ENCODE measurements around the gene ITLN2. TPM values are rescaled to one million over a fixed set of nuclear protein-coding genes. Genes with fewer than 3 reads are reported as not detected.
A peak's percentile ranks its signal among the peaks of the same experiment; 100 is the strongest.

Gene ITLN2
- total and polyA plus RNA-seq, 2 experiments from 2014 or later = 1.3 to 1.7 TPM

- WGBS (ENCODE audit: low lambda C conversion rate, missing lambda C conversion rate) = 35% methylated on average over 2 of the region's 2 CpGs
- peak overlapping the region; percentile 89 for H3K27ac ChIP-seq
- H3K27me3 ChIP-seq = no peaks in the 10 kb centered on the region
- H2AFZ ChIP-seq = peak overlapping the region; percentile 54
- H3K4me3 ChIP-seq = no peak overlapping the region
- no peak for DNase-seq (ENCODE audit: low spot score)
- peak overlapping the region; percentile 54 for H3K4me2 ChIP-seq
- TF ChIP-seq CTCF (IDR thresholded peaks at IDR 0.05; ENCODE audit: poor library complexity) (no peak), EZH2 (IDR thresholded peaks at IDR 0.05; ENCODE audit: borderline replicate concordance) (no peak), EZH2phosphoT487 (IDR thresholded peaks at IDR 0.05; ENCODE audit: low read depth, severe bottlenecking, unreplicated experiment) (no peak)
- no peaks in the 10 kb centered on the region for H4K20me1 ChIP-seq (ENCODE audit: insufficient read depth, poor library complexity, severe bottlenecking)
- no peaks in the 10 kb centered on the region for H3K9me2 ChIP-seq (replicated peaks; ENCODE audit: insufficient read depth)
- H3K36me3 ChIP-seq (replicated peaks; ENCODE audit: insufficient read depth, low read depth) = no peaks in the 10 kb centered on the region
- peaks cover 16% of the 10 kb centered on the region for H3K4me1 ChIP-seq (ENCODE audit: insufficient read depth)
- no peaks in the 10 kb centered on the region for H3K79me2 ChIP-seq
- H3K9me3 ChIP-seq (ENCODE audit: low read depth) = no peaks in the 10 kb centered on the region
Observed at GRCh38 chr1:160911925-160912324, 42.7 kb downstream of the ITLN2 start.

GRCh38 chr1:160911441-160911840 is 43.2 kb downstream of the ITLN2 start:
- H3K4me1 ChIP-seq (ENCODE audit: insufficient read depth) = peaks cover 16% of the 10 kb centered on the region
- TF ChIP-seq EZH2 (IDR thresholded peaks at IDR 0.05; ENCODE audit: borderline replicate concordance) (no peak), CTCF (IDR thresholded peaks at IDR 0.05; ENCODE audit: poor library complexity) (no peak), EZH2phosphoT487 (IDR thresholded peaks at IDR 0.05; ENCODE audit: low read depth, severe bottlenecking, unreplicated experiment) (no peak)
- H3K27ac ChIP-seq = peak overlapping the region; percentile 89
- no peaks in the 10 kb centered on the region for H3K79me2 ChIP-seq
- no peaks in the 10 kb centered on the region for H3K9me2 ChIP-seq (replicated peaks; ENCODE audit: insufficient read depth)
- 10% methylated on average over 7 of the region's 7 CpGs for WGBS (ENCODE audit: low lambda C conversion rate, missing lambda C conversion rate)
- H2AFZ ChIP-seq = peak overlapping the region; percentile 54
- no peaks in the 10 kb centered on the region for H4K20me1 ChIP-seq (ENCODE audit: insufficient read depth, poor library complexity, severe bottlenecking)
- H3K4me2 ChIP-seq = peak overlapping the region; percentile 54
- H3K27me3 ChIP-seq = no peaks in the 10 kb centered on the region
- H3K9me3 ChIP-seq (ENCODE audit: low read depth) = no peaks in the 10 kb centered on the region
- no peaks in the 10 kb centered on the region for H3K36me3 ChIP-seq (replicated peaks; ENCODE audit: insufficient read depth, low read depth)
- peak; percentile 46 for DNase-seq (ENCODE audit: low spot score)
- H3K4me3 ChIP-seq = no peak overlapping the region

DNA sequence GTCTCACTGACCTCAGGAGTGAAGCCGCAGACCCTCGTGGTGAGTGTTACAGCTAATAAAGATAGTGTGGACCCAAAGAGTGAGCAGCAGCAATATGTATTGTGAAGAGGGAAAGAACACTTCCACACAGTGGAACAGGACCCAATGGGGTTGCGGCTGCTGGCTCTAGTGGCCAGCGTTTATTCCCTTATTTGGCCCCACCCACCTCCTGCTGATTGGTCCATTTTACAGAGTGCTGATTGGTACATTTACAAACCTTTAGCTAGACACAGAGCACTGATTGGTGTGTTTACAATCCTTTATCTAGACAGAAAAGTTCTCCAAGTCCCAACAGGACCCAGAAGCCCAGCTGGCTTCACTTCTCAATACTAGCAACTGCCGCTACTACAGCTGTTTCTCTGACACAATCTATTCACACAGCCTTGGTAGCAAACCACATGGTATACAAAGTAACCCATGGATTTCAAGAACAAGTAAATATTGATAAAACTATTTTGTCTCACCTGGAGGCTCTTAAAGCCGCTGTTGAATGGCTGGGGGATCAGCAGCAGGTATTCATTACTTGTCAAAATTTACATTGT is 44.3 kb downstream of the ITLN2 start:
- H3K4me1 ChIP-seq (ENCODE audit: insufficient read depth) = peaks cover 22% of the 10 kb centered on the region
- no peak overlapping the region for H3K4me2 ChIP-seq
- no peak overlapping the region for H2AFZ ChIP-seq
- no peak overlapping the region for H3K27ac ChIP-seq
- H3K79me2 ChIP-seq = no peaks in the 10 kb centered on the region
- no peaks in the 10 kb centered on the region for H3K9me2 ChIP-seq (replicated peaks; ENCODE audit: insufficient read depth)
- TF ChIP-seq EZH2phosphoT487 (IDR thresholded peaks at IDR 0.05; ENCODE audit: low read depth, severe bottlenecking, unreplicated experiment) (no peak), EZH2 (IDR thresholded peaks at IDR 0.05; ENCODE audit: borderline replicate concordance) (no peak), CTCF (IDR thresholded peaks at IDR 0.05; ENCODE audit: poor library complexity) (no peak)
- 78% methylated on average over 6 of the region's 6 CpGs for WGBS (ENCODE audit: low lambda C conversion rate, missing lambda C conversion rate)
- no peaks in the 10 kb centered on the region for H4K20me1 ChIP-seq (ENCODE audit: insufficient read depth, poor library complexity, severe bottlenecking)
- H3K36me3 ChIP-seq (replicated peaks; ENCODE audit: insufficient read depth, low read depth) = no peaks in the 10 kb centered on the region
- no peak for DNase-seq (ENCODE audit: low spot score)
- H3K27me3 ChIP-seq = no peaks in the 10 kb centered on the region
- no peak overlapping the region for H3K4me3 ChIP-seq
- H3K9me3 ChIP-seq (ENCODE audit: low read depth) = no peaks in the 10 kb centered on the region

Data from hepatocyte (in vitro differentiated cells).